Measurements from ENCODE around the gene PSKH1.

Gene PSKH1

DNA sequence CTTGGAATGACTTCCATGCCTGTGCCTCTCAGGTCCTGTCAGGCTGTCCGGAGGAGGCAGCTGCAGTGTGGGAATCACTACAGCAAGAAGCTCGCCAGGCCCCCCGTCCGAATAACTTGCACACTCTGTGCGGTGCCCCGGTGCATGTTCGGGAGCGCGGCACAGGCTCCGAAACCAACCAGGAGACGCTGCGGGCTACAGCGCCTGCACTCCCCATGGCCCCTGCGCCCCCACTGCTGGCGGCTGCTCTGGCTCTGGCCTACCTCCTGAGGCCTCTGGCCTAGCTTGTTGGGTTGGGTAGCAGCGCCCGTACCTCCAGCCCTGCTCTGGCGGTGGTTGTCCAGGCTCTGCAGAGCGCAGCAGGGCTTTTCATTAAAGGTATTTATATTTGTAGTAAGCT, 7.1 kb upstream of the PSKH1 start:
- no peak for ATAC-seq

GRCh38 chr16:67886387-67886786, 6.7 kb upstream of the PSKH1 start:
- ATAC-seq: no peak
- TF ChIP-seq, protein P1, sequence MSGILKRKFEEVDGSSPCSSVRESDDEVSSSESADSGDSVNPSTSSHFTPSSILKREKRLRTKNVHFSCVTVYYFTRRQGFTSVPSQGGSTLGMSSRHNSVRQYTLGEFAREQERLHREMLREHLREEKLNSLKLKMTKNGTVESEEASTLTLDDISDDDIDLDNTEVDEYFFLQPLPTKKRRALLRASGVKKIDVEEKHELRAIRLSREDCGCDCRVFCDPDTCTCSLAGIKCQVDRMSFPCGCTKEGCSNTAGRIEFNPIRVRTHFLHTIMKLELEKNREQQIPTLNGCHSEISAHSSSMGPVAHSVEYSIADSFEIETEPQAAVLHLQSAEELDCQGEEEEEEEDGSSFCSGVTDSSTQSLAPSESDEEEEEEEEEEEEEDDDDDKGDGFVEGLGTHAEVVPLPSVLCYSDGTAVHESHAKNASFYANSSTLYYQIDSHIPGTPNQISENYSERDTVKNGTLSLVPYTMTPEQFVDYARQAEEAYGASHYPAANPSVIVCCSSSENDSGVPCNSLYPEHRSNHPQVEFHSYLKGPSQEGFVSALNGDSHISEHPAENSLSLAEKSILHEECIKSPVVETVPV (CRISPR knock-in tag; IDR thresholded peaks at IDR 0.05): no peak
- TF ChIP-seq ZFP3 (CRISPR knock-in tag; IDR thresholded peaks at IDR 0.05): no peak
- TF ChIP-seq OSR1 (CRISPR knock-in tag; IDR thresholded peaks at IDR 0.05): no peak
- no peak for TF ChIP-seq ESRRG (CRISPR knock-in tag; IDR thresholded peaks at IDR 0.05)
- TF ChIP-seq ARNTL (CRISPR knock-in tag; IDR thresholded peaks at IDR 0.05; ENCODE audit: borderline replicate concordance, low read depth): no peak
- no peak for TF ChIP-seq TOX (CRISPR knock-in tag; IDR thresholded peaks at IDR 0.05; ENCODE audit: borderline replicate concordance)
- TF ChIP-seq RARB (CRISPR knock-in tag; IDR thresholded peaks at IDR 0.05): no peak
- no peak for TF ChIP-seq PPARA (CRISPR knock-in tag; IDR thresholded peaks at IDR 0.05; ENCODE audit: borderline replicate concordance)

More for the DNA sequence above, 7.1 kb upstream of the PSKH1 start:
- TF ChIP-seq ISL1 (CRISPR knock-in tag; IDR thresholded peaks at IDR 0.05) (no peak), CREB5 (CRISPR knock-in tag; IDR thresholded peaks at IDR 0.05; ENCODE audit: low read depth) (no peak), ZNF70 (CRISPR knock-in tag; IDR thresholded peaks at IDR 0.05) (no peak), ZFP3 (CRISPR knock-in tag; IDR thresholded peaks at IDR 0.05) (no peak), PPARA (CRISPR knock-in tag; IDR thresholded peaks at IDR 0.05; ENCODE audit: borderline replicate concordance) (no peak), TCF4 (CRISPR knock-in tag; IDR thresholded peaks at IDR 0.05; ENCODE audit: borderline replicate concordance) (no peak), PATZ1 (CRISPR knock-in tag; IDR thresholded peaks at IDR 0.05; ENCODE audit: borderline replicate concordance) (no peak), TOX (CRISPR knock-in tag; IDR thresholded peaks at IDR 0.05; ENCODE audit: borderline replicate concordance) (no peak), ZNF8 (CRISPR knock-in tag; IDR thresholded peaks at IDR 0.05) (no peak), BACH2 (CRISPR knock-in tag; IDR thresholded peaks at IDR 0.05; ENCODE audit: borderline replicate concordance) (no peak), ZC3H10 (CRISPR knock-in tag; IDR thresholded peaks at IDR 0.05) (no peak), RARB (CRISPR knock-in tag; IDR thresholded peaks at IDR 0.05) (no peak), SNAI2 (CRISPR knock-in tag; IDR thresholded peaks at IDR 0.05) (no peak)

DNA sequence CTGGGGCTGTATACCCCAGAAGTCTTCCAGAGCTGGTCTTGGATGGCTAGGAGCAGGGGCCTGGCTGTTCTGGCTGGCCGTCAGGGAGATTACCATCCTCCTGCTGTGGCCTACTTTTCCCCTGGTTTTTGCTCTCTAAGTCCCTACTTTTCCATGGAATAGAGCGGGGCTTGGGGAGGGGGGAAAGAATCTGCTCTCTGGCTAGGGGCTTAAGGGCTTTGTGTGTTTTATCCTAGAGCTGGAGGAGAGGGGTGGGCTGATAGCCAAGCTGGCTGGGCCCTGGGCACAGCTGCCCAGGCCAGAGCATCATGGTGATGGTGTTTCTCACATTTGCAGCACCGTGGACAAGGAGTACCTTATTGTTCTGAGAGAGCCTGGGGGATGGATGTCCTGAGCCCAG, 4.7 kb upstream of the PSKH1 start:
- TF ChIP-seq OSR1 (CRISPR knock-in tag; IDR thresholded peaks at IDR 0.05) (no peak), ZNF8 (CRISPR knock-in tag; IDR thresholded peaks at IDR 0.05) (no peak), ZC3H10 (CRISPR knock-in tag; IDR thresholded peaks at IDR 0.05) (no peak), PATZ1 (CRISPR knock-in tag; IDR thresholded peaks at IDR 0.05; ENCODE audit: borderline replicate concordance) (no peak), TOX (CRISPR knock-in tag; IDR thresholded peaks at IDR 0.05; ENCODE audit: borderline replicate concordance) (no peak)
- no peak for ATAC-seq

- TF ChIP-seq, protein P2, sequence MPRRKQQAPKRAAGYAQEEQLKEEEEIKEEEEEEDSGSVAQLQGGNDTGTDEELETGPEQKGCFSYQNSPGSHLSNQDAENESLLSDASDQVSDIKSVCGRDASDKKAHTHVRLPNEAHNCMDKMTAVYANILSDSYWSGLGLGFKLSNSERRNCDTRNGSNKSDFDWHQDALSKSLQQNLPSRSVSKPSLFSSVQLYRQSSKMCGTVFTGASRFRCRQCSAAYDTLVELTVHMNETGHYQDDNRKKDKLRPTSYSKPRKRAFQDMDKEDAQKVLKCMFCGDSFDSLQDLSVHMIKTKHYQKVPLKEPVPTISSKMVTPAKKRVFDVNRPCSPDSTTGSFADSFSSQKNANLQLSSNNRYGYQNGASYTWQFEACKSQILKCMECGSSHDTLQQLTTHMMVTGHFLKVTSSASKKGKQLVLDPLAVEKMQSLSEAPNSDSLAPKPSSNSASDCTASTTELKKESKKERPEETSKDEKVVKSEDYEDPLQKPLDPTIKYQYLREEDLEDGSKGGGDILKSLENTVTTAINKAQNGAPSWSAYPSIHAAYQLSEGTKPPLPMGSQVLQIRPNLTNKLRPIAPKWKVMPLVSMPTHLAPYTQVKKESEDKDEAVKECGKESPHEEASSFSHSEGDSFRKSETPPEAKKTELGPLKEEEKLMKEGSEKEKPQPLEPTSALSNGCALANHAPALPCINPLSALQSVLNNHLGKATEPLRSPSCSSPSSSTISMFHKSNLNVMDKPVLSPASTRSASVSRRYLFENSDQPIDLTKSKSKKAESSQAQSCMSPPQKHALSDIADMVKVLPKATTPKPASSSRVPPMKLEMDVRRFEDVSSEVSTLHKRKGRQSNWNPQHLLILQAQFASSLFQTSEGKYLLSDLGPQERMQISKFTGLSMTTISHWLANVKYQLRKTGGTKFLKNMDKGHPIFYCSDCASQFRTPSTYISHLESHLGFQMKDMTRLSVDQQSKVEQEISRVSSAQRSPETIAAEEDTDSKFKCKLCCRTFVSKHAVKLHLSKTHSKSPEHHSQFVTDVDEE (CRISPR knock-in tag; IDR thresholded peaks at IDR 0.05): no peak
- TF ChIP-seq ZNF70 (CRISPR knock-in tag; IDR thresholded peaks at IDR 0.05) (no peak), ZFP3 (CRISPR knock-in tag; IDR thresholded peaks at IDR 0.05) (no peak), TOX (CRISPR knock-in tag; IDR thresholded peaks at IDR 0.05; ENCODE audit: borderline replicate concordance) (no peak), GLIS3 (CRISPR knock-in tag; IDR thresholded peaks at IDR 0.05) (no peak), TCF4 (CRISPR knock-in tag; IDR thresholded peaks at IDR 0.05; ENCODE audit: borderline replicate concordance) (no peak), ZFP30 (CRISPR knock-in tag; IDR thresholded peaks at IDR 0.05) (no peak), BACH2 (CRISPR knock-in tag; IDR thresholded peaks at IDR 0.05; ENCODE audit: borderline replicate concordance) (no peak), OSR1 (CRISPR knock-in tag; IDR thresholded peaks at IDR 0.05) (no peak), ISL1 (CRISPR knock-in tag; IDR thresholded peaks at IDR 0.05) (no peak), ZNF8 (CRISPR knock-in tag; IDR thresholded peaks at IDR 0.05) (no peak), RARB (CRISPR knock-in tag; IDR thresholded peaks at IDR 0.05) (no peak), ZC3H10 (CRISPR knock-in tag; IDR thresholded peaks at IDR 0.05) (no peak), ESRRG (CRISPR knock-in tag; IDR thresholded peaks at IDR 0.05) (no peak), SNAI2 (CRISPR knock-in tag; IDR thresholded peaks at IDR 0.05) (no peak), PPARA (CRISPR knock-in tag; IDR thresholded peaks at IDR 0.05; ENCODE audit: borderline replicate concordance) (no peak), ARNTL (CRISPR knock-in tag; IDR thresholded peaks at IDR 0.05; ENCODE audit: borderline replicate concordance, low read depth) (no peak), ZNF565 (CRISPR knock-in tag; conservative IDR thresholded peaks at IDR 0.05; ENCODE audit: low read depth) (no peak)
- TF ChIP-seq, protein P3, sequence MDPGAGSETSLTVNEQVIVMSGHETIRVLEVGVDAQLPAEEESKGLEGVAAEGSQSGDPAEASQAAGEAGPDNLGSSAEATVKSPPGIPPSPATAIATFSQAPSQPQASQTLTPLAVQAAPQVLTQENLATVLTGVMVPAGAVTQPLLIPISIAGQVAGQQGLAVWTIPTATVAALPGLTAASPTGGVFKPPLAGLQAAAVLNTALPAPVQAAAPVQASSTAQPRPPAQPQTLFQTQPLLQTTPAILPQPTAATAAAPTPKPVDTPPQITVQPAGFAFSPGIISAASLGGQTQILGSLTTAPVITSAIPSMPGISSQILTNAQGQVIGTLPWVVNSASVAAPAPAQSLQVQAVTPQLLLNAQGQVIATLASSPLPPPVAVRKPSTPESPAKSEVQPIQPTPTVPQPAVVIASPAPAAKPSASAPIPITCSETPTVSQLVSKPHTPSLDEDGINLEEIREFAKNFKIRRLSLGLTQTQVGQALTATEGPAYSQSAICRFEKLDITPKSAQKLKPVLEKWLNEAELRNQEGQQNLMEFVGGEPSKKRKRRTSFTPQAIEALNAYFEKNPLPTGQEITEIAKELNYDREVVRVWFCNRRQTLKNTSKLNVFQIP (CRISPR knock-in tag; IDR thresholded peaks at IDR 0.05; ENCODE audit: borderline replicate concordance, low read depth): no peak
- ATAC-seq: no peak
Observed at GRCh38 chr16:67892375-67892774, 679 bp upstream of the PSKH1 start.
